ENCODE data around the gene SDHAF3. TPM values are rescaled to one million over a fixed set of nuclear protein-coding genes. Genes with fewer than 3 reads are reported as not detected.

Gene SDHAF3
- total RNA-seq (2013; cell fraction: nucleolus; rRNA removed) = 6.5 and 13.6 TPM in 2 replicates
- total RNA-seq (2014; rRNA removed) = 29.1 and 30.7 TPM in 2 replicates
- total RNA-seq (2014; rRNA removed; fragmentation: Illumina TruSeq; extraction: Trizol) = 72.8 and 74.7 TPM in 2 replicates
- 25.0 and 29.3 TPM in 2 replicates for total RNA-seq (2021)
- 13.7 TPM for polyA plus RNA-seq (2011; ENCODE audit: low read depth)
- polyA plus RNA-seq (2011; rRNA removed) = 54.2 and 89.2 TPM in 2 replicates
- 16.0 and 17.5 TPM in 2 replicates for polyA plus RNA-seq (2011; cell fraction: cytosol; rRNA removed)
- 11.2 and 14.4 TPM in 2 replicates for polyA plus RNA-seq (2011; cell fraction: nucleus; rRNA removed)
- polyA plus RNA-seq (2012) = 16.9 and 19.3 TPM in 2 replicates
- 40.2 and 50.2 TPM in 2 replicates for polyA plus RNA-seq (2014; fragmentation: Illumina TruSeq; extraction: Trizol)
- 100 to 1,000 TPM; 101 to 124 TPM for polyA plus RNA-seq (2014; fragmentation: Nextera tagmentation; extraction: Ambion mirVana)
- 17.1 and 24.3 TPM in 2 replicates for polyA plus RNA-seq (2014; rRNA removed)
- polyA plus RNA-seq (2016; fragmentation: Nextera tagmentation; extraction: Ambion mirVana) = 100 to 1,000 TPM in 1 of 2 experiments, 10 to 100 TPM in 1; 99.0 to 111 TPM
- polyA minus RNA-seq (2011; rRNA and poly(A)+ RNA removed) = 9.4 and 10.5 TPM in 2 replicates
- 22.2 and 31.3 TPM in 2 replicates for polyA minus RNA-seq (2011; cell fraction: cytosol; rRNA and poly(A)+ RNA removed)
- 4.0 and 17.7 TPM in 2 replicates for polyA minus RNA-seq (2011; cell fraction: nucleus; rRNA and poly(A)+ RNA removed)
- Bru-seq, nascent RNA = percentile 67 among the genes with signal in this experiment
- percentile 63 among the genes with signal in this experiment for BruChase-seq, experiment 1, labeled RNA remaining after a 6-hour chase
- percentile 58 among the genes with signal in this experiment for BruChase-seq, experiment 2, labeled RNA remaining after a 2-hour chase
- long read RNA-seq, experiment 1, transcript SDHAF3-202 (2 exons, 2,060 nt) = major isoform, 33 of 51 reads
- long read RNA-seq, experiment 1, transcript SDHAF3-201 (3 exons, 731 nt) = minor isoform, 7 of 51 reads
- long read RNA-seq, experiment 1, partial matches to known transcripts = 1 of 51 reads
- long read RNA-seq, experiment 1, other reads (novel, unspliced or antisense) = 10 of 51 reads
- long read RNA-seq, experiment 2, transcript SDHAF3-202 (2 exons, 2,060 nt) = major isoform, 108 of 173 reads
- long read RNA-seq, experiment 2, transcript SDHAF3-201 (3 exons, 731 nt) = minor isoform, 43 of 173 reads
- long read RNA-seq, experiment 2, partial matches to known transcripts = 0 of 173 reads
- long read RNA-seq, experiment 2, other reads (novel, unspliced or antisense) = 22 of 173 reads

- intact Hi-C loops (cut with micrococcal nuclease; ENCODE audit: unreplicated experiment) = no loop called here
- H3K4me1 ChIP-seq (ENCODE audit: control insufficient read depth, insufficient read depth, low read length) = peaks cover 8% of the 10 kb centered on the region; the same call in 1 of the 2 replicates
- WGBS (ENCODE audit: insufficient coverage, insufficient replicate concordance, low lambda C conversion rate, missing lambda C conversion rate) = under 1% methylated on average over 59 of the region's 59 CpGs
- H3K79me2 ChIP-seq (ENCODE audit: control insufficient read depth, insufficient read depth, low read length) = peaks cover 24% of the 10 kb centered on the region
- ChIA-PET SMC1A (ENCODE audit: uncharacterized antibody, unreplicated experiment) (interaction anchor here (0.8 to 1.7 kb wide), 9 partner anchors 11 to 752 kb away, joined by 3 to 9 read pairs (median 3); no protein-coding TSS in a partner anchor), CTCF (interaction anchor here (0.7 to 2.5 kb wide), 7 partner anchors 9 to 62 kb away, joined by 3 to 11 read pairs (median 4); no protein-coding TSS in a partner anchor), POLR2A (interaction anchor here (0.6 to 1.1 kb wide), 5 partner anchors 16 to 1136 kb away, joined by 3 to 4 read pairs (median 3); no protein-coding TSS in a partner anchor), RAD21 (ENCODE audit: unreplicated experiment) (interaction anchor here (1.0 to 1.5 kb wide), 2 partner anchors 13 to 901 kb away, joined by 3 to 5 read pairs; no protein-coding TSS in a partner anchor)
- peak within 1 kb of the TSS; percentile 75 for H3K27ac ChIP-seq (ENCODE audit: control insufficient read depth, insufficient read depth)
- H2AFZ ChIP-seq (ENCODE audit: control insufficient read depth, low read depth, low read length) = peak within 1 kb of the TSS; percentile 100
- DNase-seq (ENCODE audit: low read depth, low spot score) (peak; percentile 90), FAIRE-seq (peak; percentile 98), ATAC-seq (peak; percentile 94)
- H3K9me3 ChIP-seq (replicated peaks; ENCODE audit: control insufficient read depth, insufficient read depth, low read length) = no peaks in the 10 kb centered on the region; the same call in 2 of the 3 replicates
- H3K36me3 ChIP-seq (ENCODE audit: control insufficient read depth in 2 of 2, insufficient read depth in 2 of 2, low read length in 1 of 2) = no peaks in the 10 kb centered on the region
- H3K27me3 ChIP-seq (replicated peaks in 1 of 2; ENCODE audit: control insufficient read depth in 2 of 2, insufficient read depth in 2 of 2, low read length in 1 of 2) = no peaks in the 10 kb centered on the region
- no peaks in the 10 kb centered on the region for H4K20me1 ChIP-seq (ENCODE audit: control insufficient read depth, insufficient read depth)
- H3K9ac ChIP-seq (ENCODE audit: control insufficient read depth, insufficient read depth, low read length) = peak within 1 kb of the TSS; percentile 88
- peak within 1 kb of the TSS; percentile 93 for H3K4me3 ChIP-seq
- peak within 1 kb of the TSS; percentile 84 for H3K4me2 ChIP-seq (ENCODE audit: control insufficient read depth, insufficient read depth)
- BruUV-seq (replicated peaks) = TSS peak; percentile 68
- in situ Hi-C loops (cut with MboI) = loop anchor here (10.0 kb wide), 1 partner anchor 387 kb away; no protein-coding TSS in a partner anchor
- TF ChIP-seq NFIC (IDR thresholded peaks at IDR 0.05; ENCODE audit: low read depth, low read length) (no peak), MTA2 (IDR thresholded peaks at IDR 0.05; ENCODE audit: low read depth) (no peak), CREM (IDR thresholded peaks at IDR 0.05; ENCODE audit: low read depth) (peak; percentile 92), USF1 (IDR thresholded peaks at IDR 0.05; ENCODE audit: borderline replicate concordance, extremely low read length, insufficient read depth, low read depth, low read length) (no peak), NBN (IDR thresholded peaks at IDR 0.05) (peak; percentile 84), PBX3 (IDR thresholded peaks at IDR 0.05; ENCODE audit: insufficient replicate concordance, low read depth, low read length) (no peak), SIX5 (IDR thresholded peaks at IDR 0.05; ENCODE audit: low read depth, low read length, severe bottlenecking) (peak; percentile 66), PAX5 (IDR thresholded peaks at IDR 0.05; ENCODE audit: borderline replicate concordance, low read depth, low read length) (peak; percentile 62; the same call in 1 of the 2 replicates), RAD21 (IDR thresholded peaks at IDR 0.05; ENCODE audit: insufficient read depth, low read depth, low read length) (no peak), RCOR1 (conservative IDR thresholded peaks at IDR 0.05; ENCODE audit: low read depth, low read length) (no peak), USF2 (IDR thresholded peaks at IDR 0.05; ENCODE audit: borderline replicate concordance, low read depth, low read length) (no peak), MEF2A (IDR thresholded peaks at IDR 0.05; ENCODE audit: insufficient read depth, low read depth, low read length) (peak; percentile 55; the same call in 1 of the 2 replicates), FOS (IDR thresholded peaks at IDR 0.05; ENCODE audit: borderline replicate concordance, extremely low read depth, insufficient read length) (no peak), JUND (IDR thresholded peaks at IDR 0.05; ENCODE audit: low read depth, low read length) (no peak)
Measured at GRCh38 chr7:97117372-97118188, at the start of gene SDHAF3. Gene SDHAF3 (plus strand): TSS chr7:97117698. CDS start chr7:97117724, 26 bp downstream.

Measured in GM12878 (cell line).